IMR-90 (cell line): Measurements from ENCODE around the gene CXCL3. TPM values are rescaled to one million over a fixed set of nuclear protein-coding genes. Genes with fewer than 3 reads are reported as not detected.

Experiments
- ATAC-seq: fragments of 200-7000 bp; cut with Tn5 transposase; 2 replicates; pipeline ENCODE4 v1.9.1; 2020; ENCODE audit warnings: low read depth, mild to moderate bottlenecking, moderate library complexity
- BruUV-seq: library from RNA; stranded (reverse); fragments of 400-500 nt; replicated peaks from 2 replicates; lab custom pipeline; 2021; lab: Mats Ljungman, UMichigan
- CTCF ChIA-PET: fragments of 300-600 bp; formaldehyde crosslinking; extraction: SDS; loops from one replicate; lab custom pipeline; 2021; ENCODE audit warnings: antibody characterized with exemption; lab: Yijun Ruan, JAX
- POLR2A ChIA-PET: fragments of 300-600 bp; sonication (Branson Sonifier 250); formaldehyde crosslinking; loops from one replicate; lab custom pipeline; 2022; ENCODE audit warnings: antibody characterized with exemption; ENCODE audit not compliant: unreplicated experiment; lab: Charles Lee
- DNase-seq: peaks from one replicate; pipeline ENCODE4 v3.0.0; 2013
- H2AFZ ChIP-seq: replicated peaks from 2 replicates; pipeline ENCODE3; 2013; ENCODE audit warnings: low read length, mild to moderate bottlenecking; ENCODE audit not compliant: poor library complexity
- H2AK5ac ChIP-seq: 2 replicates; pipeline ENCODE4 v1.6.1; 2013; ENCODE audit warnings: low read depth, low read length, inconsistent platforms
- H2AK9ac ChIP-seq: replicated peaks from 2 replicates; pipeline ENCODE3; 2013; ENCODE audit warnings: mild to moderate bottlenecking, low read depth, low read length, moderate library complexity; ENCODE audit not compliant: poor library complexity
- H2BK120ac ChIP-seq: 2 replicates; pipeline ENCODE4 v1.6.1; 2013; ENCODE audit warnings: low read depth, low read length, inconsistent platforms
- H2BK15ac ChIP-seq: 3 replicates; pipeline ENCODE4 v1.6.1; 2013; ENCODE audit warnings: low read depth, low read length, inconsistent platforms
- H2BK20ac ChIP-seq: 2 replicates; pipeline ENCODE4 v1.6.1; 2013; ENCODE audit warnings: low read depth, mild to moderate bottlenecking, inconsistent platforms, low read length, moderate library complexity
- H2BK5ac ChIP-seq: 2 replicates; pipeline ENCODE4 v1.6.1; 2013; ENCODE audit warnings: mild to moderate bottlenecking, low read depth, low read length, inconsistent platforms; ENCODE audit not compliant: poor library complexity, severe bottlenecking
- H3K14ac ChIP-seq: replicated peaks from 2 replicates; pipeline ENCODE4 v1.6.1; 2013; ENCODE audit warnings: low read depth, low read length, inconsistent platforms
- H3K18ac ChIP-seq: 2 replicates; pipeline ENCODE4 v1.6.1; 2013; ENCODE audit warnings: low read depth, low read length, control low read depth
- H3K23ac ChIP-seq: 2 replicates; pipeline ENCODE4 v1.6.1; 2013; ENCODE audit warnings: low read depth, low read length, inconsistent platforms
- H3K27ac ChIP-seq: 2 replicates; pipeline ENCODE4 v1.5.1; 2013; ENCODE audit warnings: mild to moderate bottlenecking, control low read depth, low read length; ENCODE audit not compliant: insufficient read depth
- H3K27me3 ChIP-seq: 2 replicates; pipeline ENCODE4 v1.6.1; 2013; ENCODE audit warnings: low read length; ENCODE audit not compliant: control insufficient read depth, insufficient read depth
- H3K36me3 ChIP-seq: 2 replicates; pipeline ENCODE4 v1.6.1; 2013; ENCODE audit warnings: low read length, mixed read lengths; ENCODE audit not compliant: control insufficient read depth, insufficient read depth
- H3K4ac ChIP-seq: 2 replicates; pipeline ENCODE4 v1.6.1; 2013; ENCODE audit warnings: low read depth, low read length, inconsistent platforms
- H3K4me1 ChIP-seq: 2 replicates; pipeline ENCODE4 v1.6.1; 2013; ENCODE audit warnings: low read length, mixed read lengths; ENCODE audit not compliant: control insufficient read depth, insufficient read depth
- H3K4me2 ChIP-seq: 2 replicates; pipeline ENCODE4 v1.6.1; 2013; ENCODE audit warnings: low read depth, mild to moderate bottlenecking, control low read depth, low read length, moderate library complexity
- H3K4me3 ChIP-seq: 2 replicates; pipeline ENCODE4 v1.5.1; 2013; ENCODE audit warnings: low read depth, mild to moderate bottlenecking, control low read depth, low read length, moderate library complexity; ENCODE audit not compliant: insufficient read depth
- H3K56ac ChIP-seq: 2 replicates; pipeline ENCODE4 v1.6.1; 2013; ENCODE audit warnings: low read length, inconsistent platforms; ENCODE audit not compliant: insufficient read depth; ENCODE audit errors: extremely low read depth
- H3K79me1 ChIP-seq, 2 experiments: 2 replicates each; pipeline ENCODE4 v1.6.1; 2013; ENCODE audit warnings: low read length in 2 of 2, inconsistent platforms in 1 of 2, low read depth in 1 of 2
- H3K9ac ChIP-seq: 2 replicates; pipeline ENCODE4 v1.6.1; 2013; ENCODE audit warnings: low read depth, low read length, control low read depth
- H3K9me1 ChIP-seq: 2 replicates; pipeline ENCODE4 v1.6.1; 2013; ENCODE audit warnings: low read length, inconsistent platforms; ENCODE audit not compliant: insufficient read depth
- H3K9me3 ChIP-seq: 2 replicates; pipeline ENCODE4 v1.6.1; 2013; ENCODE audit warnings: low read length; ENCODE audit not compliant: control insufficient read depth, insufficient read depth
- H4K20me1 ChIP-seq: 2 replicates; pipeline ENCODE4 v1.6.1; 2013; ENCODE audit warnings: low read length, inconsistent platforms; ENCODE audit not compliant: insufficient read depth
- H4K5ac ChIP-seq: 2 replicates; pipeline ENCODE4 v1.6.1; 2013; ENCODE audit warnings: mild to moderate bottlenecking, low read depth, low read length, control low read depth
- H4K8ac ChIP-seq, 2 experiments: 2 replicates each; pipeline ENCODE4 v1.6.1; 2013; ENCODE audit warnings: low read depth in 2 of 2, low read length in 2 of 2, control low read depth in 1 of 2, inconsistent platforms in 1 of 2
- H4K91ac ChIP-seq: 2 replicates; pipeline ENCODE4 v1.6.1; 2013; ENCODE audit warnings: low read depth, low read length, inconsistent platforms; ENCODE audit not compliant: insufficient read depth
- CEBPB ChIP-seq: IDR thresholded peaks from 2 replicates; pipeline ENCODE4 v1.6.1; 2012; ENCODE audit warnings: low read depth, low read length, improper control_type of control experiment
- FOS ChIP-seq: fragments of 150-350 bp; IDR thresholded peaks from 2 replicates; pipeline ENCODE4 v1.6.1; 2016; ENCODE audit warnings: low read depth, low read length
- NFE2L2 ChIP-seq: fragments of 150-350 bp; IDR thresholded peaks from 2 replicates; pipeline ENCODE4 v1.6.1; 2016; ENCODE audit warnings: low read depth, mild to moderate bottlenecking, low read length
- RAD21 ChIP-seq: IDR thresholded peaks from 2 replicates; pipeline ENCODE4 v1.6.1; 2012; ENCODE audit warnings: low read length, improper control_type of control experiment
- RCOR1 ChIP-seq: IDR thresholded peaks from 2 replicates; pipeline ENCODE4 v1.6.1; 2012; ENCODE audit warnings: mild to moderate bottlenecking, low read length, improper control_type of control experiment; ENCODE audit not compliant: insufficient replicate concordance
- RFX5 ChIP-seq: IDR thresholded peaks from 2 replicates; pipeline ENCODE4 v1.8.0; 2012; ENCODE audit warnings: low read depth, mild to moderate bottlenecking, low read length, moderate library complexity
- WGBS, 2 experiments: methylation state at CpG; one replicate each; pipeline versions ENCODE4 v1.1.5 to v1.1.7; 2013; ENCODE audit warnings: missing lambda C conversion rate in 2 of 2; ENCODE audit not compliant: insufficient read length in 1 of 2; ENCODE audit errors: extremely low coverage in 2 of 2; 5-methylcytosine and 5-hydroxymethylcytosine counted together
- dilution Hi-C: fragments of 300-500 bp; cut with HindIII; formaldehyde crosslinking; loops from one replicate; pipeline ENCODE4 v1.14.3; 2018; ENCODE audit warnings: low sequenced_read_pairs; ENCODE audit not compliant: unreplicated experiment
- in situ Hi-C: fragments of 300-500 bp; cut with MboI; formaldehyde crosslinking; loops from 3 replicates; pipeline ENCODE4 v1.14.3; 2019; ENCODE audit warnings: low sequenced_read_pairs, inconsistent platforms, mixed read lengths
- intact Hi-C: fragments of 100-400 bp; cut with micrococcal nuclease; formaldehyde crosslinking; loops from 2 replicates; pipeline ENCODE4 v1.10.0; 2022
- polyA plus RNA-seq, 3 experiments: library from polyadenylated mRNA; depleted of rRNA; stranded (reverse); fragments of >200 nt; gene quantifications; 2 replicates each; pipeline ENCODE4 v1.2.3, GENCODE V29; 2012; ENCODE audit warnings: low replicate concordance in 1 of 3
- total RNA-seq: library from RNA; depleted of rRNA; stranded (reverse); fragments of >200 nt; gene quantifications from 2 replicates; pipeline ENCODE4 v1.2.3, GENCODE V29; 2012
- TF ChIP-seq, protein P1 (sequence below): fragments of 150-350 bp; IDR thresholded peaks from 2 replicates; pipeline ENCODE4 v1.6.1; 2017; ENCODE audit warnings: mild to moderate bottlenecking, antibody characterized with exemption, low read length, low read depth

The CXCL3 gene
- total and polyA plus RNA-seq, 2 of the 4 experiments (the other 2 are of a cell fraction): 0.18 to 0.74 TPM

- Histone ChIP-seq H3K27ac (no peak overlapping the region), H3K4me3 (no peak overlapping the region), H2AFZ (no peak overlapping the region), H2BK120ac (no peak overlapping the region), H3K4me1 (peaks cover 2% of the 10 kb centered on the region; the same call in 1 of the 2 replicates), H3K14ac (no peak overlapping the region), H3K23ac (no peak overlapping the region), H3K9me1 (no peaks in the 10 kb centered on the region), H3K9ac (no peak overlapping the region), H2BK15ac (no peak overlapping the region), H2AK9ac (no peak overlapping the region), H4K91ac (no peak overlapping the region), H3K79me1 (no peaks in the 10 kb centered on the region), H2BK5ac (no peak overlapping the region), H3K4me2 (no peak overlapping the region), H2AK5ac (no peak overlapping the region), H3K27me3 (peaks cover 12% of the 10 kb centered on the region), H3K4ac (no peak overlapping the region), H3K56ac (no peak overlapping the region), H3K36me3 (no peaks in the 10 kb centered on the region), H3K18ac (no peak overlapping the region), H2BK20ac (no peak overlapping the region), H3K9me3 (no peaks in the 10 kb centered on the region), H4K20me1 (no peaks in the 10 kb centered on the region), H4K8ac (no peak overlapping the region), H4K5ac (no peak overlapping the region)
- no TSS peak for BruUV-seq
- TF ChIP-seq, protein P1, sequence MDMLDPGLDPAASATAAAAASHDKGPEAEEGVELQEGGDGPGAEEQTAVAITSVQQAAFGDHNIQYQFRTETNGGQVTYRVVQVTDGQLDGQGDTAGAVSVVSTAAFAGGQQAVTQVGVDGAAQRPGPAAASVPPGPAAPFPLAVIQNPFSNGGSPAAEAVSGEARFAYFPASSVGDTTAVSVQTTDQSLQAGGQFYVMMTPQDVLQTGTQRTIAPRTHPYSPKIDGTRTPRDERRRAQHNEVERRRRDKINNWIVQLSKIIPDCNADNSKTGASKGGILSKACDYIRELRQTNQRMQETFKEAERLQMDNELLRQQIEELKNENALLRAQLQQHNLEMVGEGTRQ: no peak
- TF ChIP-seq CEBPB (no peak), RAD21 (no peak), RCOR1 (no peak), RFX5 (no peak), FOS (no peak), NFE2L2 (no peak)
- ChIA-PET POLR2A (no interaction called here), CTCF (interaction anchor here (1.0 kb wide), 1 partner anchor 15 kb away, joined by 3 read pairs; no protein-coding TSS in a partner anchor)
- in situ Hi-C loops: no loop called here
- DNase-seq: no peak
- intact Hi-C loops: loop anchor here (10.0 kb wide), 1 partner anchor 1864 kb away; no protein-coding TSS in a partner anchor
- ATAC-seq: no peak
- dilution Hi-C loops: no loop called here
- WGBS, 2 experiments: no CpG with 5 or more reads among the region's 6 CpGs
Measured at GRCh38 chr4:74000301-74000700, 38.2 kb downstream of the CXCL3 start.
